GM23248 (cell line): ENCODE measurements around the gene WNT2.

Experiments used
- EZH2 ChIP-seq: fragments of 200-600 bp; sonication (generic); IDR thresholded peaks from 2 replicates; pipeline ENCODE4 v1.6.1; 2018; ENCODE audit warnings: antibody characterized with exemption, mild to moderate bottlenecking; ENCODE audit not compliant: insufficient read depth, poor library complexity, severe bottlenecking
- EZH2phosphoT487 ChIP-seq: fragments of 200-600 bp; sonication (generic); IDR thresholded peaks from 2 replicates; pipeline ENCODE4 v1.6.1; 2018; ENCODE audit warnings: antibody characterized with exemption, moderate library complexity, mild to moderate bottlenecking, low read depth; ENCODE audit not compliant: insufficient read depth

DNA sequence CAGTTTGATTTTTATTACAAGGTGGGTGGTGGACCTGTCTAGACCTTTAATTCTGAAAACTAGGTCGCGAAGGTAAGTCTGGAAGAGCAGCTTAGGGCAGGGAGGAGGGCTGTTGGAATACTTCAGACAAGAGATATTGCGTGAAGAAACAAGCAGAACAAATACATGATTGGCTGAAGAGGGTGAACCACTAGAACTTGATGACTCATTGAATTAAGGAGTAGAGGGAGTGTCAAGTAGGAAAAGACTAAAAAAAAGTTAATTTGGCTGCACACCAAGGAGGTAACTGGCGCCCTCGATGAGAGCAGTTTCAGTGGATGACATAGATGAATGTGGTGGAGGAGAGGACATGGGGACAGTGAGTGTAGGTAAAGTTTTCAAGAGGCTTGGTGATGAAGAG lies 41.3 kb downstream of the WNT2 start:
- TF ChIP-seq EZH2 (no peak), EZH2phosphoT487 (no peak)
